A549 (cell line): ENCODE results near the gene GUCY1A2. TPM values are rescaled to one million over a fixed set of nuclear protein-coding genes. Genes with fewer than 3 reads are reported as not detected.

Experiments used
- ATAC-seq, 2 experiments: fragments of 200-7000 bp in 1 of 2; fragments of >200 bp in 1 of 2; cut with Nextera tagmentation in 1 of 2; cut with Tn5 transposase in 1 of 2; 3 replicates each; pipeline versions ENCODE4 v1.8.0 to v1.9.1; 2018 to 2020; ENCODE audit warnings: mild to moderate bottlenecking in 1 of 2, moderate library complexity in 1 of 2
- CTCF ChIA-PET: fragments of 300-600 bp; sonication (Branson Sonifier 250); formaldehyde crosslinking; extraction: SDS; loops from one replicate; lab custom pipeline; 2021; ENCODE audit warnings: antibody characterized with exemption, inconsistent platforms; lab: Yijun Ruan, JAX
- POLR2A ChIA-PET: fragments of 350-600 bp; formaldehyde crosslinking; extraction: SDS; loops from one replicate; lab custom pipeline; 2021; ENCODE audit warnings: antibody characterized with exemption, inconsistent platforms; lab: Yijun Ruan, JAX
- DNase-seq, 2 experiments: peaks; one replicate each; pipeline versions ENCODE4 v3.0.0 to v3.0.0-alpha.2; 2011 to 2016; ENCODE audit warnings: low read depth in 1 of 2, low spot score in 1 of 2
- FAIRE-seq: peaks from 2 replicates; lab custom pipeline; 2011; peaks lifted over from hg19 to GRCh38; lab: Jason Lieb, UNC
- H3K27ac ChIP-seq, 2 experiments: fragments of >200 bp; sonication (Bioruptor Twin); formaldehyde crosslinking; 3 replicates each; pipeline ENCODE4 v1.5.1; 2016 to 2017
- H3K4me1 ChIP-seq: fragments of >200 bp; sonication (Bioruptor Twin); formaldehyde crosslinking; 3 replicates; pipeline ENCODE4 v1.6.1; 2016
- H3K4me2 ChIP-seq: fragments of >200 bp; sonication (Bioruptor Twin); formaldehyde crosslinking; 3 replicates; pipeline ENCODE4 v1.6.1; 2016
- H3K4me3 ChIP-seq: fragments of >200 bp; sonication (Bioruptor Twin); formaldehyde crosslinking; 3 replicates; pipeline ENCODE4 v1.5.1; 2016
- H3K9me3 ChIP-seq: fragments of >200 bp; sonication (Bioruptor Twin); formaldehyde crosslinking; 3 replicates; pipeline ENCODE4 v1.6.1; 2016
- BCL3 ChIP-seq: fragments of >200 bp; sonication (Bioruptor Twin); formaldehyde crosslinking; IDR thresholded peaks from 3 replicates; pipeline ENCODE4 v1.6.1; 2016
- BHLHE40 ChIP-seq: IDR thresholded peaks from 2 replicates; pipeline ENCODE4 v1.6.1; 2012; ENCODE audit warnings: low read depth, low read length, inconsistent platforms
- CHD2 ChIP-seq: fragments of 150-350 bp; IDR thresholded peaks from 2 replicates; pipeline ENCODE4 v1.6.1; 2014; ENCODE audit warnings: low read length; ENCODE audit not compliant: partially characterized antibody
- EHMT2 ChIP-seq: fragments of 200-600 bp; sonication (generic); IDR thresholded peaks from 2 replicates; pipeline ENCODE4 v1.6.1; 2016; ENCODE audit warnings: antibody characterized with exemption, low read depth, mild to moderate bottlenecking, moderate library complexity
- ELK1 ChIP-seq: fragments of 150-350 bp; IDR thresholded peaks from 2 replicates; pipeline ENCODE4 v1.6.1; 2014; ENCODE audit warnings: low read depth, mild to moderate bottlenecking, low read length
- HMGXB4 ChIP-seq: fragments of 250-450 bp; sonication (Bioruptor Pico); IDR thresholded peaks from 2 replicates; pipeline ENCODE4 v1.5.0; 2021; ENCODE audit warnings: mild to moderate bottlenecking, moderate library complexity, borderline replicate concordance
- JUNB ChIP-seq: fragments of >200 bp; sonication (Bioruptor Twin); formaldehyde crosslinking; IDR thresholded peaks from 2 replicates; pipeline ENCODE4 v1.6.1; 2016
- KDM1A ChIP-seq: fragments of 200-600 bp; sonication (generic); IDR thresholded peaks from 2 replicates; pipeline ENCODE4 v1.6.1; 2016; ENCODE audit warnings: low read depth, mild to moderate bottlenecking
- KDM5A ChIP-seq: fragments of 200-600 bp; sonication (generic); IDR thresholded peaks from 2 replicates; pipeline ENCODE4 v1.6.1; 2016; ENCODE audit warnings: antibody characterized with exemption, mild to moderate bottlenecking
- MAFK ChIP-seq: fragments of 450-650 bp; IDR thresholded peaks from 2 replicates; pipeline ENCODE4 v1.6.1; 2014; ENCODE audit not compliant: partially characterized antibody
- MAX ChIP-seq: IDR thresholded peaks from 2 replicates; pipeline ENCODE4 v1.6.1; 2012
- MYC ChIP-seq: IDR thresholded peaks from 2 replicates; pipeline ENCODE4 v1.6.1; 2012; ENCODE audit warnings: mild to moderate bottlenecking, inconsistent platforms, low read length, improper control_type of control experiment, borderline replicate concordance
- NFE2L2 ChIP-seq: fragments of 150-350 bp; conservative IDR thresholded peaks from 2 replicates; pipeline ENCODE4 v1.6.1; 2014; ENCODE audit warnings: low read length
- NPAS2 ChIP-seq: fragments of 250-450 bp; sonication (Bioruptor Pico); IDR thresholded peaks from 2 replicates; pipeline ENCODE4 v1.8.0; 2022; ENCODE audit warnings: mild to moderate bottlenecking, moderate library complexity, borderline replicate concordance
- NR3C1 ChIP-seq: fragments of >200 bp; sonication (Bioruptor Twin); formaldehyde crosslinking; IDR thresholded peaks from 3 replicates; pipeline ENCODE4 v1.6.1; 2017
- POLR2A ChIP-seq: IDR thresholded peaks from 2 replicates; pipeline ENCODE4 v1.6.1; 2012; ENCODE audit warnings: mild to moderate bottlenecking, low read length
- POLR2AphosphoS2 ChIP-seq: conservative IDR thresholded peaks from 2 replicates; pipeline ENCODE4 v1.6.1; 2012; ENCODE audit warnings: low read length, improper control_type of control experiment, inconsistent platforms
- RAD21 ChIP-seq, 2 experiments: fragments of >200 bp in 1 of 2; sonication (Bioruptor Twin) in 1 of 2; formaldehyde crosslinking in 1 of 2; IDR thresholded peaks in 1 of 2; conservative IDR thresholded peaks in 1 of 2; 2 replicates in 1 of 2; 3 replicates in 1 of 2; pipeline ENCODE4 v1.6.1; 2012 to 2018; ENCODE audit warnings: inconsistent platforms in 1 of 2
- USF2 ChIP-seq: fragments of 450-650 bp; IDR thresholded peaks from 2 replicates; pipeline ENCODE4 v1.6.1; 2014; ENCODE audit warnings: antibody characterized with exemption
- ZNF302 ChIP-seq: fragments of 250-450 bp; sonication (Bioruptor Pico); IDR thresholded peaks from 2 replicates; pipeline ENCODE4 v1.9.0; 2021; ENCODE audit warnings: inconsistent platforms, mild to moderate bottlenecking, moderate library complexity
- WGBS: methylation state at CpG from one replicate; pipeline ENCODE4 v1.1.6; 2017; ENCODE audit errors: missing lambda C conversion rate; 5-methylcytosine and 5-hydroxymethylcytosine counted together
- polyA plus RNA-seq, 4 experiments: library from polyadenylated mRNA; depleted of rRNA in 3 of 4; stranded (reverse); fragments of >200 nt; fragmentation: RNase III in 1 of 4; extraction: RNeasy Plus Mini Kit Qiagen cat#74134 plus additional on column Dnase treatment in 1 of 4; gene quantifications; 2 replicates in 3 of 4; 3 replicates in 1 of 4; pipeline ENCODE4 v1.2.3, GENCODE V29; 2011 to 2017

GUCY1A2 gene
- polyA plus RNA-seq, 2 of the 4 experiments (the other 2 are of a cell fraction), result 0.12 to 0.16 TPM

GRCh38 chr11:106917973-106918372 is 100.3 kb downstream of the GUCY1A2 start:
- ChIA-PET POLR2A (no interaction called here), CTCF (no interaction called here)
- no peak for TF ChIP-seq USF2
- no peak for TF ChIP-seq MAX
- no peak for ATAC-seq
- H3K27ac ChIP-seq, result no peak overlapping the region
- H3K4me3 ChIP-seq, result no peak overlapping the region
- no peaks in the 10 kb centered on the region for H3K4me1 ChIP-seq
- no peak for FAIRE-seq
- DNase-seq, result no peak
- H3K4me2 ChIP-seq, result no peak overlapping the region
- no CpG with 5 or more reads among the region's 2 CpGs for WGBS
- H3K9me3 ChIP-seq, result no peaks in the 10 kb centered on the region

DNA sequence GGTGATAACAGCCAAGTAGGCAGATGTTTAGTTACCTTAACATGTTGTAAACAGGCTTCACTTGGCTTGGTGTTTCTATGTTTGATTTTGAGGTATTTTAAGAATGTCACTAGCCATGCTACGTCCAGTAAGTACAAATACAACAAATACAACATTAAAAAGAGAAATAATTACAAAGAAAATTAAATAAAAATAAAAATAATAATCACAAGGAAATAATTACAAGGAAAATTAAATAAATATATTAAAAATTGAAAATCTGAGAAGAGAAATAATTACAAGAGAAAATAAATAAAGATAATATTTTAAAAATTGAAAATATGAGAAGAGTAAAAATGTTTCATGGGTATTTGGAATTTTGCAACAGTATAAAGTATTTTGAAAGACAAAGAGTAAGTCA is 103.9 kb downstream of the GUCY1A2 start:
- CTCF ChIA-PET, result no interaction called here
- DNase-seq (no peak), FAIRE-seq (no peak)
- POLR2A ChIA-PET, result no interaction called here
- no peaks in the 10 kb centered on the region for H3K4me1 ChIP-seq
- H3K27ac ChIP-seq, result no peak overlapping the region
- no peak for TF ChIP-seq BHLHE40
- no peak for TF ChIP-seq POLR2A
- no peak for TF ChIP-seq NR3C1
- TF ChIP-seq RAD21 (conservative IDR thresholded peaks at IDR 0.05 in 1 of 2, IDR thresholded peaks at IDR 0.05 in 1 of 2), result no peak
- TF ChIP-seq MAFK, result no peak
- no peak for TF ChIP-seq HMGXB4 (CRISPR knock-in tag)
- TF ChIP-seq ELK1, result no peak
- TF ChIP-seq KDM5A, result no peak
- TF ChIP-seq USF2, result no peak
- TF ChIP-seq KDM1A, result no peak
- TF ChIP-seq BCL3, result no peak
- TF ChIP-seq NPAS2 (CRISPR knock-in tag), result no peak
- no peak for TF ChIP-seq POLR2AphosphoS2
- TF ChIP-seq NFE2L2, result no peak
- TF ChIP-seq JUNB, result no peak
- no peak for TF ChIP-seq CHD2
- no peak for TF ChIP-seq EHMT2
- TF ChIP-seq MYC, result no peak
- TF ChIP-seq ZNF302 (CRISPR knock-in tag), result no peak
- TF ChIP-seq, all 56 proteins: peak for 0
- WGBS, result 0% methylated on average over 1 of the region's 1 CpG
- Histone ChIP-seq H3K4me2 (no peak overlapping the region), H3K4me3 (no peak overlapping the region), H3K9me3 (no peaks in the 10 kb centered on the region)
- ATAC-seq, result no peak
